Central memory CD8-positive, alpha-beta T cell (primary cell): ENCODE data around the gene ILDR2.
"Not testable (repeated sequence)": the region's sequence is repeated elsewhere in the genome, so short reads cannot be mapped to it uniquely, and the experiment has no call there.

Experiments
- ATAC-seq: fragments of 150-1000 bp; cut with Tn5 transposase; replicated peaks from 2 replicates; pipeline ENCODE4 v1.10.0; 2022; ENCODE audit warnings: mild to moderate bottlenecking, moderate FRiP score, moderate number of reproducible peaks; ENCODE audit not compliant: poor library complexity, severe bottlenecking; ENCODE audit errors: extremely low read depth
- DNase-seq, 2 donors: peaks; one replicate each; pipeline ENCODE4 v3.0.0; 2021; ENCODE audit warnings: low spot score in 2 of 2
- H3K27ac Mint-ChIP-seq: one replicate; pipeline ENCODE4 v1.8.0; 2022; ENCODE audit warnings: low read depth, mild to moderate bottlenecking, moderate library complexity, mixed read lengths
- H3K27me3 Mint-ChIP-seq: one replicate; pipeline ENCODE4 v1.8.0; 2022; ENCODE audit warnings: mixed read lengths
- H3K36me3 Mint-ChIP-seq: one replicate; pipeline ENCODE4 v1.8.0; 2022; ENCODE audit warnings: mild to moderate bottlenecking, moderate library complexity, mixed read lengths; ENCODE audit not compliant: insufficient read depth
- H3K4me1 Mint-ChIP-seq: one replicate; pipeline ENCODE4 v1.8.0; 2022; ENCODE audit warnings: mixed read lengths
- H3K4me3 Mint-ChIP-seq: one replicate; pipeline ENCODE4 v1.8.0; 2022; ENCODE audit warnings: mild to moderate bottlenecking, moderate library complexity, mixed read lengths
- H3K9me3 Mint-ChIP-seq: one replicate; pipeline ENCODE4 v1.8.0; 2022; ENCODE audit warnings: mixed read lengths

ILDR2 gene

GRCh38 chr1:166888373-166889111 lies 86.8 kb downstream of the ILDR2 start:
- peaks cover 44% of the 10 kb centered on the region for H3K27me3 Mint-ChIP-seq
- no peak overlapping the region for H3K4me3 Mint-ChIP-seq
- no peaks in the 10 kb centered on the region for H3K9me3 Mint-ChIP-seq

GRCh38 chr1:166884971-166885370 lies 90.4 kb downstream of the ILDR2 start:
- Mint-ChIP-seq H3K9me3 (no peaks in the 10 kb centered on the region), H3K27me3 (peaks cover 29% of the 10 kb centered on the region), H3K4me3 (no peak overlapping the region), H3K4me1 (peaks cover 8% of the 10 kb centered on the region), H3K27ac (no peak overlapping the region), H3K36me3 (peaks cover 2% of the 10 kb centered on the region)
- ATAC-seq (no peak), DNase-seq (no peak)

More at GRCh38 chr1:166888373-166889111, 86.8 kb downstream of the ILDR2 start:
- Mint-ChIP-seq H3K4me1 (peaks cover 8% of the 10 kb centered on the region), H3K27ac (no peak overlapping the region), H3K36me3 (peaks cover 2% of the 10 kb centered on the region)
- ATAC-seq (no peak), DNase-seq (no peak)

DNA sequence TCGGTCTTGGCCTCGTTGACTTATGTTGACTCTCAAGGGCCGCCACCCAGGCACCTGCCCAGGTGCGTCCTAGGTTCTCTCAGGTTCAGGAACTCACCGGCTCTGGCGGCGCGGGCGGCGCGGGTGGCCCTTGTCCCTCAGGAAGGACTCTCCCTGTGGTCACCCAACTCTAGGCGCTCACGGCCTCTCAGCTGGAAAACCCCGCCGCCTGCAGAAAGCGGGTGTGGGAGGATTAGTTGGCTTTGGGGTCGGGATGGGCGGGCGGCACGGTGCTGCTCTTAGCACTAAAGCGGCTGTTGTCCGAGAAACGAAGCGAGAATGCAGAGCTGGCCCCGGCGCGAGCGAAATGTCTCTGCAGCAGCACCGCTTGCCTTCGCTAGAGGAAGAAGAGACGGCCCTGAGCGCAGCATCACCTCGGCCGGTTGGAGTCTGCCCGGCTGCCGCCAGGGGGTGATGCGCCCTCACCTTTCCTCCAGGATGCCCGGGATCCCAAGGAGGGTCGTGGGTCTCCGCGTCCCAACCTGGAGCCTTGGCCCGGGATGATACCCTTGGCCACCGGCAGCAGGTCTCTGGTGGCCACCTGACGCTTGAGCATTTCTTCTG lies 91.2 kb downstream of the ILDR2 start:
- Mint-ChIP-seq H3K36me3 (peaks cover 2% of the 10 kb centered on the region), H3K9me3 (no peaks in the 10 kb centered on the region), H3K27me3 (peaks cover 29% of the 10 kb centered on the region), H3K4me1 (peaks cover 8% of the 10 kb centered on the region), H3K27ac (no peak overlapping the region), H3K4me3 (no peak overlapping the region)
- DNase-seq (no peak), ATAC-seq (no peak)

GRCh38 chr1:166882893-166883292 lies 92.4 kb downstream of the ILDR2 start:
- H3K36me3 Mint-ChIP-seq: peaks cover 2% of the 10 kb centered on the region
- DNase-seq (no peak), ATAC-seq (no peak)
- H3K4me3 Mint-ChIP-seq: no peak overlapping the region
- no peaks in the 10 kb centered on the region for H3K9me3 Mint-ChIP-seq
- H3K4me1 Mint-ChIP-seq: peaks cover 8% of the 10 kb centered on the region
- H3K27me3 Mint-ChIP-seq: peaks cover 29% of the 10 kb centered on the region
- no peak overlapping the region for H3K27ac Mint-ChIP-seq

DNA sequence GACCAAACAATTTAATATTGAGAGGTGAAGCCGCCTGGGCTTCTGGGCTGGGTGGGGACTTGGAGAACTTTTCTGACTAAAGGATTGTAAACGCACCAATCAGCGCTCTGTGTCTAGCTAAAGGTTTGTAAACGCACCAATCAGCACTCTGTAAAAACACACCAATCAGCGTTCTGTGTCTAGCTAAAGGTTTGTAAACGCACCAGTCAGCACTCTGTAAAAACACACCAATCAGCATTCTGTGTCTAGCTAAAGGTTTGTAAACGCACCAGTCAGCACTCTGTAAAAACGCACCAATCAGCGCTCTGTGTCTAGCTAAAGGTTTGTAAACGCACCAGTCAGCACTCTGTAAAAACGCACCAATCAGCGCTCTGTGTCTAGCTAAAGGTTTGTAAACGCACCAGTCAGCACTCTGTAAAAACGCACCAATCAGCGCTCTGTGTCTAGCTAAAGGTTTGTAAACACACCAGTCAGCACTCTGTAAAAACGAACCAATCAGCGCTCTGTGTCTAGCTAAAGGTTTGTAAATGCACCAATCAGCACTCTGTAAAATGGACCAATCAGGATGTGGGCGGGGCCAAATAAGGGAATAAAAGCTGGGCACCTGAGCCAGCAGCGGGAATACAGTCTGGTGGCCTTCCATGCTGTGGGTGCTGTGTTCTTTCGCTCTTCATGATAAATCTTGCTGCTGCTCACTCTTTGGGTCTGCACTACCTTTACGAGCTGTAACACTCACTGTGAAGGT lies 97.0 kb downstream of the ILDR2 start:
- H3K36me3 Mint-ChIP-seq, ATAC-seq, DNase-seq, H3K4me3 Mint-ChIP-seq, H3K27ac Mint-ChIP-seq, H3K9me3 Mint-ChIP-seq, H3K27me3 Mint-ChIP-seq: not testable (repeated sequence)
- H3K4me1 Mint-ChIP-seq: peaks cover 19% of the 10 kb centered on the region

DNA sequence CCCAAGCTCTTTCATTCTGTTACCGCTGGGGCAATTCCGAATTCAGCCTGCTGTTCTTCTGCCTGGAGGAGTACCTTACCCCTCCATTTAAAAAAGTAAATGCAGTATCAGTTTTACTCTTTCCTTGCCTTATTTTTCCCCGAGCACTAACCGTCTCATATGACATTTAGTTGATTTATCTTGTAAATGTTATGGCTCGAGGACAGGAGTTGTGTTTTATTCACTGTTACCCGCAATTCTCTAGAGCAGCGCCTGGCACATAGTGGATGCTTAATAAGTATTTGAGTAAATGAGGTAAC lies 98.9 kb downstream of the ILDR2 start:
- H3K27me3 Mint-ChIP-seq: no peaks in the 10 kb centered on the region
- no peak for DNase-seq
- peaks cover 37% of the 10 kb centered on the region for H3K4me1 Mint-ChIP-seq
- peak overlapping the region; percentile 94 for H3K4me3 Mint-ChIP-seq
- H3K27ac Mint-ChIP-seq: peak overlapping the region; percentile 95
- ATAC-seq: peak; percentile 1
- H3K9me3 Mint-ChIP-seq: no peaks in the 10 kb centered on the region
- H3K36me3 Mint-ChIP-seq: peaks cover 7% of the 10 kb centered on the region

GRCh38 chr1:166875734-166876539 lies 99.4 kb downstream of the ILDR2 start, which contains the start of gene TADA1:
TSS of gene TADA1 (minus strand) at chr1:166876264. CDS start at chr1:166876233, 31 bp downstream.
- H3K36me3 Mint-ChIP-seq: peaks cover 7% of the 10 kb centered on the region
- H3K27ac Mint-ChIP-seq: peak within 1 kb of the TSS; percentile 95
- peaks cover 40% of the 10 kb centered on the region for H3K4me1 Mint-ChIP-seq
- ATAC-seq (peak; percentile 91), DNase-seq (peak; percentile 95 to 96)
- peak within 1 kb of the TSS; percentile 94 for H3K4me3 Mint-ChIP-seq
- no peaks in the 10 kb centered on the region for H3K27me3 Mint-ChIP-seq
- no peaks in the 10 kb centered on the region for H3K9me3 Mint-ChIP-seq

- no peak for ATAC-seq
- Mint-ChIP-seq H3K9me3 (no peaks in the 10 kb centered on the region), H3K4me3 (peak overlapping the region; percentile 94), H3K27ac (peak overlapping the region; percentile 33), H3K4me1 (peaks cover 43% of the 10 kb centered on the region), H3K27me3 (no peaks in the 10 kb centered on the region), H3K36me3 (peaks cover 7% of the 10 kb centered on the region)
- DNase-seq: no peak
These were observed 100.0 kb downstream of the ILDR2 start for GRCh38 chr1:166875302-166875733.

- Mint-ChIP-seq H3K27me3 (no peaks in the 10 kb centered on the region), H3K4me3 (peak overlapping the region; percentile 94), H3K9me3 (no peaks in the 10 kb centered on the region), H3K4me1 (peaks cover 47% of the 10 kb centered on the region), H3K27ac (no peak overlapping the region), H3K36me3 (peaks cover 7% of the 10 kb centered on the region)
- DNase-seq (no peak), ATAC-seq (no peak)
These were observed 100.9 kb downstream of the ILDR2 start for GRCh38 chr1:166874464-166874863.

DNA sequence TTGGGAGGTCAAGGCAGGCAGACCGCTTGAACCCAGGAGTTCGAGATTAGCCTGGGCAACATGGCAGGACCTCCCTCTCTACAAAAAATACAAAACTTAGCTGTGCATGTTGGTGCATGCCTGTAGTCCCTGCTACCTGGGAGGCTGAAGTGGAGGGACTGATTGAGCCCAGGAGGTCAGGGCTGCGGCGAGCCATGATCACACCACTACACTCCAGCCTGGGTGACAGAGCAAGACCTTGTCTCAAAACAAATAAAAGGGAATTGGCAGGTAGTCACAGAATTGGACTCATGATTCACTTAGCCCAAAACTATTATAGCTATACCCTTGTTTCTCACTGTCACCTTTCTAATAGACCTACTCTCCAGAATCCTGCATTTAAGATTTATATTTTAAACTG lies 104.8 kb downstream of the ILDR2 start:
- no peaks in the 10 kb centered on the region for H3K9me3 Mint-ChIP-seq
- DNase-seq (no peak), ATAC-seq (no peak)
- H3K4me1 Mint-ChIP-seq: peaks cover 45% of the 10 kb centered on the region
- no peak overlapping the region for H3K27ac Mint-ChIP-seq
- H3K27me3 Mint-ChIP-seq: no peaks in the 10 kb centered on the region
- peaks cover 26% of the 10 kb centered on the region for H3K36me3 Mint-ChIP-seq
- no peak overlapping the region for H3K4me3 Mint-ChIP-seq

DNA sequence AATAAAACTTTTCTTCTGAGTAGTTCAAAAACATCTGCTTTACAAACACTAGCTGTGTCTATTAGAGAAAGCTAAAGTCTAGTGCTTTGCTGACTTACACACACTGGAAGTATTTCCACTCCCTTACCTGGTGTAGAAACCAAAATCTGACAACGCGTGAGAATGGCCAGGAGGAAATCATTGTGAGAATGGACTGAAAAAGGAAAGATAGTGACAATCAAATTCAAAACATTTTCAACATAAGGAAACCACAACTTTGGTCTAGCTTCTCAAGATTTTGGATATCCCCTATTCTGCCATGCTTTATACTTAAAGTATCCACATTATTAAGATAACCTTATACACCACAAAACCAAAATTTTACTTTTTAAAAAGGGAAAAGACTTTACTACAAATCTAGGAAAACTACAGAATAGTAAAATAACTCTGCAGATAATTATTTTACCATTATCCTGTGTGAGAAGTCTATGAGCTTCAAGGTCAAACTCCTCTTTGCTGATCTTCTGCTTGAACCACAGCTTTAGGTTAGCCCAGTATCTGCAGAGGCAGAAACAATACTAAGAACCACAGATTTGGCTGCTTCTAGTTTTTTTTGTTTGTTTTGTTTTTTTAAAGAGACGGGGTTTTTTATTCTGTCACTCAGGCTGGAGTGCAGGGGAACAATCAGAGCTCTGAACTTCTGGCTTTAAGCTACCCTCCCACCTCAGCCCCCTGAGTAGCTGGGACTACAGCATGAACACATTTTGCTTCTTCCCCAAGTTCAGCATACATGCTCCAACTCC lies 105.8 kb downstream of the ILDR2 start:
- no peaks in the 10 kb centered on the region for H3K9me3 Mint-ChIP-seq

GRCh38 chr1:166868639-166869038 lies 106.7 kb downstream of the ILDR2 start:
- H3K4me3 Mint-ChIP-seq: no peak overlapping the region
- H3K36me3 Mint-ChIP-seq: peaks cover 35% of the 10 kb centered on the region
- H3K4me1 Mint-ChIP-seq: peaks cover 44% of the 10 kb centered on the region
- H3K9me3 Mint-ChIP-seq: no peaks in the 10 kb centered on the region
- no peak overlapping the region for H3K27ac Mint-ChIP-seq
- DNase-seq (no peak), ATAC-seq (no peak)
- no peaks in the 10 kb centered on the region for H3K27me3 Mint-ChIP-seq

More for the DNA sequence above, 105.8 kb downstream of the ILDR2 start:
- ATAC-seq (no peak), DNase-seq (no peak)
- no peaks in the 10 kb centered on the region for H3K27me3 Mint-ChIP-seq
- H3K4me1 Mint-ChIP-seq: peaks cover 38% of the 10 kb centered on the region
- H3K27ac Mint-ChIP-seq: no peak overlapping the region
- H3K4me3 Mint-ChIP-seq: no peak overlapping the region
- peaks cover 30% of the 10 kb centered on the region for H3K36me3 Mint-ChIP-seq
